Natural killer cell (primary cell): Measurements from ENCODE around the gene WFS1. TPM values are rescaled to one million over a fixed set of nuclear protein-coding genes. Genes with fewer than 3 reads are reported as not detected.

Source experiments
- ATAC-seq, 3 donors: fragments of 150-1000 bp in 2 of 3; fragments of 200-7000 bp in 1 of 3; cut with Tn5 transposase; 1 replicate in 1 of 3; 2 replicates in 2 of 3; pipeline ENCODE4 v1.10.0; 2021; ENCODE audit warnings: mild to moderate bottlenecking in 2 of 3, moderate library complexity in 2 of 3
- DNase-seq, 2 donors: peaks; one replicate each; pipeline versions ENCODE4 v3.0.0 to v3.0.0-alpha.2; 2013 to 2021; ENCODE audit warnings: mixed read lengths in 1 of 2
- H3K27ac ChIP-seq: one replicate; pipeline ENCODE4 v1.5.1; 2013; ENCODE audit warnings: mild to moderate bottlenecking, low read length
- H3K27me3 ChIP-seq: one replicate; pipeline ENCODE4 v1.6.1; 2013; ENCODE audit warnings: low read length; ENCODE audit not compliant: control insufficient read depth, insufficient read depth
- H3K36me3 ChIP-seq: one replicate; pipeline ENCODE4 v1.6.1; 2013; ENCODE audit warnings: low read length; ENCODE audit not compliant: control insufficient read depth, insufficient read depth
- H3K4me1 ChIP-seq: one replicate; pipeline ENCODE4 v1.6.1; 2013; ENCODE audit warnings: low read length; ENCODE audit not compliant: control insufficient read depth, insufficient read depth
- H3K4me3 ChIP-seq: one replicate; pipeline ENCODE4 v1.5.1; 2013; ENCODE audit warnings: low read length
- H3K9me3 ChIP-seq: one replicate; pipeline ENCODE4 v1.6.1; 2013; ENCODE audit warnings: low read length; ENCODE audit not compliant: control insufficient read depth, insufficient read depth
- H3K27ac Mint-ChIP-seq, 2 donors: one replicate each; pipeline ENCODE4 v1.8.0; 2022; ENCODE audit warnings: mild to moderate bottlenecking in 2 of 2, mixed read lengths in 2 of 2, moderate library complexity in 1 of 2
- H3K27me3 Mint-ChIP-seq, 2 donors: one replicate each; pipeline ENCODE4 v1.8.0; 2022; ENCODE audit warnings: low read depth in 2 of 2, mixed read lengths in 2 of 2
- H3K36me3 Mint-ChIP-seq: one replicate; pipeline ENCODE4 v1.8.0; 2022; ENCODE audit warnings: mixed read lengths
- H3K4me1 Mint-ChIP-seq, 2 donors: one replicate each; pipeline ENCODE4 v1.8.0; 2022; ENCODE audit warnings: mixed read lengths in 2 of 2
- H3K4me3 Mint-ChIP-seq: one replicate; pipeline ENCODE4 v1.8.0; 2022; ENCODE audit warnings: mild to moderate bottlenecking, moderate library complexity, mixed read lengths
- H3K9me3 Mint-ChIP-seq, 2 donors: one replicate each; pipeline ENCODE4 v1.8.0; 2022; ENCODE audit warnings: mixed read lengths in 2 of 2
- WGBS: methylation state at CpG from one replicate; pipeline ENCODE4 v1.1.7; 2013; ENCODE audit warnings: missing lambda C conversion rate; ENCODE audit not compliant: insufficient coverage; 5-methylcytosine and 5-hydroxymethylcytosine counted together
- intact Hi-C: fragments of 100-400 bp; cut with micrococcal nuclease; formaldehyde crosslinking; loops from one replicate; pipeline ENCODE4 v1.14.2; 2022
- total RNA-seq, 4 donors: library from RNA; stranded (reverse); fragments of 120-200 nt in 1 of 4; gene quantifications; one replicate each; pipeline versions ENCODE4 v1.2.3 to v1.2.4, GENCODE V29; 2013 to 2022
- TF ChIP-seq, protein P1 (sequence below): fragments of 200-600 bp; IDR thresholded peaks from one replicate; pipeline ENCODE4 v1.8.0; 2022; ENCODE audit warnings: antibody characterized with exemption

WFS1 gene
- total RNA-seq, 3 donors from 2014 or later (not counting 1 experiment from before 2014, with no cell fraction given): 3.0 to 5.6 (median 3.5) TPM

GRCh38 chr4:6324999-6325787 is 55.5 kb downstream of the WFS1 start:
- H3K27ac ChIP-seq: no peak overlapping the region
- ATAC-seq: no peak
- 35% methylated on average over 22 of the region's 22 CpGs for WGBS
- no peak overlapping the region for H3K4me3 ChIP-seq
- TF ChIP-seq, protein P1, sequence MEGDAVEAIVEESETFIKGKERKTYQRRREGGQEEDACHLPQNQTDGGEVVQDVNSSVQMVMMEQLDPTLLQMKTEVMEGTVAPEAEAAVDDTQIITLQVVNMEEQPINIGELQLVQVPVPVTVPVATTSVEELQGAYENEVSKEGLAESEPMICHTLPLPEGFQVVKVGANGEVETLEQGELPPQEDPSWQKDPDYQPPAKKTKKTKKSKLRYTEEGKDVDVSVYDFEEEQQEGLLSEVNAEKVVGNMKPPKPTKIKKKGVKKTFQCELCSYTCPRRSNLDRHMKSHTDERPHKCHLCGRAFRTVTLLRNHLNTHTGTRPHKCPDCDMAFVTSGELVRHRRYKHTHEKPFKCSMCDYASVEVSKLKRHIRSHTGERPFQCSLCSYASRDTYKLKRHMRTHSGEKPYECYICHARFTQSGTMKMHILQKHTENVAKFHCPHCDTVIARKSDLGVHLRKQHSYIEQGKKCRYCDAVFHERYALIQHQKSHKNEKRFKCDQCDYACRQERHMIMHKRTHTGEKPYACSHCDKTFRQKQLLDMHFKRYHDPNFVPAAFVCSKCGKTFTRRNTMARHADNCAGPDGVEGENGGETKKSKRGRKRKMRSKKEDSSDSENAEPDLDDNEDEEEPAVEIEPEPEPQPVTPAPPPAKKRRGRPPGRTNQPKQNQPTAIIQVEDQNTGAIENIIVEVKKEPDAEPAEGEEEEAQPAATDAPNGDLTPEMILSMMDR: no peak
- Mint-ChIP-seq H3K9me3 (no peaks in the 10 kb centered on the region), H3K27ac (no peak overlapping the region), H3K36me3 (no peaks in the 10 kb centered on the region), H3K4me3 (no peak overlapping the region), H3K27me3 (peaks cover 25 to 36% of the 10 kb centered on the region in 2 donors), H3K4me1 (peaks cover 0 to 14% of the 10 kb centered on the region in 2 donors)
- H3K27me3 ChIP-seq: no peaks in the 10 kb centered on the region
- H3K9me3 ChIP-seq: no peaks in the 10 kb centered on the region
- DNase-seq: no peak
- intact Hi-C loops: no loop called here
- H3K4me1 ChIP-seq: no peaks in the 10 kb centered on the region
- no peaks in the 10 kb centered on the region for H3K36me3 ChIP-seq

DNA sequence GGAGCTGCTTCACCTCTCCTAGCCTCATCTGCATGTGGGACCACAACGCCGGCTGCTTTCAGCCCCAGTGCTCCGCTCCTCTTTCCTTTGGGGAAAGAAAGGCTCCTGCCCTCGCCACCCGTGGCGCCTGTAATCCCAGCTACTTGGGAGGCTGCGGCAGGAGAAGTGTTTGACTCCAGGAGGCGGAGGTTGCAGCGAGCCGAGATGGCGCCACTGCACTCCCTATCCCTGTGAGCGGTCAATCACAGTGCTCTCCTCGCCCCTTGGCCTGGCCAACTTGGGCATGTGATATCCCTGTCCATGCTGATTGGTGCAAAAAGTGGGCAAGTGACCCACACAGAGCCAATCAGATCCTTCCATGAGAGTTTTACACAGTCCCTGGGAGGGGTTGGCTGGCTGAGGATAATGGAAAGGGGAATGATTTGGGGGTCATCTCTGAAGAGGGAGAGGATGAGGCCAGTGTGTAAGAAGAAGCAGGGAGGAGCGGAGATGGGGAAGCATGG is 56.2 kb downstream of the WFS1 start:
- Histone ChIP-seq H3K27ac (no peak overlapping the region), H3K27me3 (no peaks in the 10 kb centered on the region), H3K36me3 (no peaks in the 10 kb centered on the region), H3K4me3 (no peak overlapping the region), H3K4me1 (no peaks in the 10 kb centered on the region), H3K9me3 (no peaks in the 10 kb centered on the region)
- TF ChIP-seq, protein P1: no peak
- intact Hi-C loops: no loop called here
- ATAC-seq (no peak), DNase-seq (no peak)
- WGBS: 88% methylated on average over 14 of the region's 14 CpGs
- H3K9me3 Mint-ChIP-seq: no peaks in the 10 kb centered on the region
- no peaks in the 10 kb centered on the region for H3K36me3 Mint-ChIP-seq
- H3K27me3 Mint-ChIP-seq: peaks cover 25 to 36% of the 10 kb centered on the region in 2 donors
- no peak overlapping the region for H3K4me3 Mint-ChIP-seq
- H3K4me1 Mint-ChIP-seq: peaks cover 0 to 11% of the 10 kb centered on the region in 2 donors
- no peak overlapping the region for H3K27ac Mint-ChIP-seq

DNA sequence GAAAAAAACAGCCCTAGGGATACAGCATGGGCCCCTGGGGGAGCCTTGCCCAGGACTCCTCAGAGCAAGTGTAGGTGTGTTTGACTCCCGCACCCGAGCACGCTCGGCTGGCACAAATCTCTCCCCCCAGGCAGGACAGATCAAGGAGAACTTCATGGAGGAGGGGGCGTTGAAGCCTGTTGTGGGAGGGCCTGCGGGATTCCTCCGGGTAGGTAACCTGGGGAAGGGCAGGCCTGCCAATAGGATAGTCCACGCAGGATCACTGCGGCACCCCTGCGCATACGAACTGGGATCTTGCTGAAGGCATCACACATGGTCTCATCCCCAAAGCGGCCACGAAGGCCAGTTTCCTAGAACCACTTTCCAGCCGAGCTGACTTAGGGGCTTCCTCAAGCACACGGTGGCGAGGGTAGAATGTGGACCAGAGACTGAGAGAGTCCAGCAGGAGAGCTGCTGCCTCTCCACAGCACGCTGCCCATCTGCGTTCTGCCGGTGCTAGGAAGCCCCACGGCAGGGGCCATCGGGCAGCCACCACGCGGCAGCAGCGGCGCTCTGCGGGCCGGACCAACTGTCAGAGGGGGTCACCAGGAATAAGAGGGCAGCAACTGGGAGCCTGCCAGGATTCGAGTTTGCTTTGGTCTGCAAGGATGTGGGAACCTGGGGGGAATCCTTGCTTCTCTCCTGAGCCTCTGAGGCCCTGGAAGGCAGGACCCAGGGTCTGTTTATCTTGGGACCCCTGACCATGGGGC is 56.8 kb downstream of the WFS1 start:
- H3K36me3 Mint-ChIP-seq: no peaks in the 10 kb centered on the region
- H3K4me3 Mint-ChIP-seq: no peak overlapping the region
- H3K9me3 Mint-ChIP-seq: no peaks in the 10 kb centered on the region
- H3K9me3 ChIP-seq: peaks cover 1% of the 10 kb centered on the region
- no peaks in the 10 kb centered on the region for H3K27me3 ChIP-seq
- intact Hi-C loops: loop anchor here (1.0 kb wide), 2 partner anchors 76 to 327 kb away; no protein-coding TSS in a partner anchor
- no peaks in the 10 kb centered on the region for H3K4me1 ChIP-seq
- no peak overlapping the region for H3K27ac Mint-ChIP-seq
- peaks cover 25 to 36% of the 10 kb centered on the region in 2 donors for H3K27me3 Mint-ChIP-seq
- no peak overlapping the region for H3K4me3 ChIP-seq
- TF ChIP-seq, protein P1: no peak
- no peak overlapping the region for H3K27ac ChIP-seq
- 93% methylated on average over 28 of the region's 28 CpGs for WGBS
- no peak for DNase-seq
- H3K4me1 Mint-ChIP-seq: peaks cover 0 to 8% of the 10 kb centered on the region in 2 donors
- no peaks in the 10 kb centered on the region for H3K36me3 ChIP-seq
- ATAC-seq: no peak
